Transverse colon (tissue), 4 donors: ENCODE results near the gene PSORS1C2. TPM values are rescaled to one million over a fixed set of nuclear protein-coding genes. Genes with fewer than 3 reads are reported as not detected.
"Not testable (repeated sequence)": the region's sequence is repeated elsewhere in the genome, so short reads cannot be mapped to it uniquely, and the experiment has no call there.

ENCODE experiments used
- DNase-seq: peaks from one replicate; pipeline ENCODE4 v3.0.0-alpha.2; 2019
- H3K27ac ChIP-seq, 4 donors: fragments of 200-600 bp; sonication (generic); 2 replicates each; pipeline ENCODE4 v1.5.1; 2016 to 2018; ENCODE audit warnings: inconsistent platforms in 4 of 4
- H3K27me3 ChIP-seq: fragments of 200-600 bp; sonication (generic); 2 replicates; pipeline ENCODE4 v1.5.1; 2017; ENCODE audit warnings: inconsistent platforms
- H3K36me3 ChIP-seq, 4 donors: fragments of 200-600 bp; sonication (generic); 2 replicates each; pipeline ENCODE4 v1.5.1; 2017 to 2019; ENCODE audit warnings: inconsistent platforms in 4 of 4
- H3K4me1 ChIP-seq, 4 donors: fragments of 200-600 bp; sonication (generic); 2 replicates each; pipeline ENCODE4 v1.5.1; 2017 to 2020; ENCODE audit warnings: inconsistent platforms in 4 of 4
- H3K4me3 ChIP-seq, 4 donors: fragments of 200-600 bp; sonication (generic); 1 replicate in 1 of 4; 2 replicates in 3 of 4; pipeline versions ENCODE4 v1.5.1 to v1.6.1; 2017 to 2019; ENCODE audit warnings: inconsistent platforms in 4 of 4
- H3K9me3 ChIP-seq, 2 donors: fragments of 200-600 bp; sonication (generic); 2 replicates each; pipeline ENCODE4 v1.5.1; 2017 to 2019; ENCODE audit warnings: inconsistent platforms in 2 of 2
- CTCF ChIP-seq, 5 experiments: fragments of 200-600 bp in 3 of 5; fragments of 450-650 bp in 2 of 5; sonication (generic) in 3 of 5; IDR thresholded peaks; 1 replicate in 2 of 5; 2 replicates in 3 of 5; pipeline ENCODE4 v1.5.1; 2016 to 2017; ENCODE audit warnings: antibody characterized with exemption in 5 of 5, inconsistent platforms in 3 of 5, mild to moderate bottlenecking in 2 of 5, moderate library complexity in 1 of 5
- EP300 ChIP-seq: sonication (generic); formaldehyde crosslinking; IDR thresholded peaks from one replicate; pipeline ENCODE4 v1.6.1; 2017; ENCODE audit warnings: antibody characterized with exemption, low read depth
- POLR2A ChIP-seq: fragments of 450-650 bp; IDR thresholded peaks from one replicate; pipeline ENCODE4 v1.6.1; 2016; ENCODE audit warnings: antibody characterized with exemption, mild to moderate bottlenecking, moderate library complexity
- POLR2AphosphoS5 ChIP-seq, 3 donors: sonication (generic); formaldehyde crosslinking; IDR thresholded peaks; one replicate each; pipeline ENCODE4 v1.6.1; 2016; ENCODE audit warnings: antibody characterized with exemption in 3 of 3
- WGBS, 2 donors: methylation state at CpG; one replicate each; pipeline ENCODE4 v1.1.5; 2018; ENCODE audit warnings: low coverage in 1 of 2; 5-methylcytosine and 5-hydroxymethylcytosine counted together
- in situ Hi-C, 4 donors: fragments of 200-750 bp; cut with MboI; loops; one replicate each; pipeline versions ENCODE4 v1.15.0 to v1.15.1; 2017; ENCODE audit warnings: low sequenced_read_pairs in 3 of 4, low pct_ligation_motif_present in 1 of 4, low pct_unique_long_range_greater_than_20kb in 1 of 4
- intact Hi-C: fragments of 100-400 bp; cut with DNase I; formaldehyde crosslinking; loops from one replicate; pipeline ENCODE4 v1.15.1; 2023; ENCODE audit warnings: low total_unique reads
- total RNA-seq, 4 donors: library from RNA; depleted of rRNA; stranded (reverse); fragments of >200 nt; gene quantifications; one replicate each; pipeline ENCODE4 v1.1.0, GENCODE V29; 2016

The PSORS1C2 gene
- total RNA-seq, 4 donors from 2014 or later: not detected

GRCh38 chr6:31169123-31169857, 30.4 kb upstream of the PSORS1C2 start:
- no peaks in the 10 kb centered on the region for H3K36me3 ChIP-seq
- no peaks in the 10 kb centered on the region for H3K9me3 ChIP-seq
- in situ Hi-C loops (no loop called here), intact Hi-C loops (no loop called here)
- no peaks in the 10 kb centered on the region for H3K27me3 ChIP-seq
- WGBS, 2 donors: 80 to 100% methylated on average over 1 to 10 of the region's 10 CpGs
- TF ChIP-seq POLR2A: no peak
- no peak for TF ChIP-seq CTCF (IDR thresholded peaks at IDR 0.05)
- TF ChIP-seq POLR2AphosphoS5 (IDR thresholded peaks at IDR 0.05): no peak
- TF ChIP-seq EP300: no peak
- H3K4me1 ChIP-seq: no peaks in the 10 kb centered on the region
- no peak for DNase-seq
- no peak overlapping the region for H3K4me3 ChIP-seq
- no peak overlapping the region for H3K27ac ChIP-seq

GRCh38 chr6:31168606-31169005, 29.7 kb upstream of the PSORS1C2 start:
- H3K27me3 ChIP-seq: no peaks in the 10 kb centered on the region
- 74 to 90% methylated on average over 3 of the region's 3 CpGs for WGBS, 2 donors
- no peak for DNase-seq
- no peaks in the 10 kb centered on the region for H3K36me3 ChIP-seq
- H3K4me1 ChIP-seq: no peaks in the 10 kb centered on the region
- in situ Hi-C loops (no loop called here), intact Hi-C loops (no loop called here)
- no peak overlapping the region for H3K27ac ChIP-seq
- no peaks in the 10 kb centered on the region for H3K9me3 ChIP-seq
- no peak for TF ChIP-seq POLR2AphosphoS5 (IDR thresholded peaks at IDR 0.05)
- TF ChIP-seq EP300: no peak
- TF ChIP-seq POLR2A: no peak
- TF ChIP-seq CTCF (IDR thresholded peaks at IDR 0.05): no peak
- H3K4me3 ChIP-seq: no peak overlapping the region

- in situ Hi-C loops: no loop called here
- Histone ChIP-seq H3K4me1 (no peaks in the 10 kb centered on the region), H3K27me3 (no peaks in the 10 kb centered on the region), H3K9me3 (no peaks in the 10 kb centered on the region), H3K27ac (no peak overlapping the region), H3K36me3 (no peaks in the 10 kb centered on the region), H3K4me3 (no peak overlapping the region)
- 72% methylated on average over 5 of the region's 5 CpGs; no CpG with 5 or more reads in 1 of the 2 donors for WGBS, 2 donors
- intact Hi-C loops: no loop called here
- no peak for DNase-seq
- TF ChIP-seq CTCF (IDR thresholded peaks at IDR 0.05) (no peak), POLR2AphosphoS5 (IDR thresholded peaks at IDR 0.05) (no peak), POLR2A (no peak), EP300 (no peak)
These were observed 27.1 kb upstream of the PSORS1C2 start for GRCh38 chr6:31165986-31166385.

- intact Hi-C loops, H3K4me3 ChIP-seq, H3K27ac ChIP-seq, H3K4me1 ChIP-seq, H3K27me3 ChIP-seq, in situ Hi-C loops, H3K36me3 ChIP-seq, H3K9me3 ChIP-seq: not testable (repeated sequence)
- 74 to 91% methylated on average over 6 to 17 of the region's 17 CpGs for WGBS, 2 donors
- DNase-seq: peak; percentile 53
These were observed 26.4 kb upstream of the PSORS1C2 start for GRCh38 chr6:31165064-31165832.

- H3K36me3 ChIP-seq, H3K27me3 ChIP-seq, DNase-seq, H3K4me1 ChIP-seq, in situ Hi-C loops, intact Hi-C loops, H3K9me3 ChIP-seq, H3K4me3 ChIP-seq, H3K27ac ChIP-seq: not testable (repeated sequence)
- WGBS, 2 donors: 87 to 100% methylated on average over 1 to 9 of the region's 9 CpGs
These were observed 25.7 kb upstream of the PSORS1C2 start for GRCh38 chr6:31164475-31165063.
